K562 (cell line): ENCODE measurements around the gene ARHGAP31. TPM values are rescaled to one million over a fixed set of nuclear protein-coding genes. Genes with fewer than 3 reads are reported as not detected.
"Not testable (repeated sequence)": the region's sequence is repeated elsewhere in the genome, so short reads cannot be mapped to it uniquely, and the experiment has no call there.

Source experiments
- ATAC-seq: fragments of 200-7000 bp; cut with Tn5 transposase; 3 replicates; pipeline ENCODE4 v1.9.1; 2020; ENCODE audit warnings: moderate library complexity
- BruUV-seq: library from RNA; stranded (reverse); fragments of 400-500 nt; replicated peaks from 2 replicates; lab custom pipeline; 2021; lab: Mats Ljungman, UMichigan
- CTCF ChIA-PET: fragments of 300-600 bp; formaldehyde crosslinking; extraction: SDS; loops from one replicate; lab custom pipeline; 2021; ENCODE audit warnings: low intra/inter-chr PET ratio; lab: Yijun Ruan, JAX
- POLR2A ChIA-PET: fragments of 300-600, 350-650 bp; sonication (Branson Sonifier 250); formaldehyde crosslinking; extraction: SDS; loops from one replicate; lab custom pipeline; 2021; ENCODE audit warnings: antibody characterized with exemption, inconsistent platforms; lab: Yijun Ruan, JAX
- DNase-seq, 4 experiments: peaks; one replicate each; pipeline versions ENCODE4 v3.0.0 to v3.0.0-alpha.2; 2011 to 2018; ENCODE audit warnings: low spot score in 3 of 4, mixed read lengths in 3 of 4; ENCODE audit errors: extremely low read depth in 1 of 4
- FAIRE-seq: peaks from 2 replicates; lab custom pipeline; 2011; peaks lifted over from hg19 to GRCh38; lab: Jason Lieb, UNC
- H2AFZ ChIP-seq: 2 replicates; pipeline ENCODE4 v1.6.0; 2011; ENCODE audit warnings: low read depth, low read length, control low read depth, inconsistent platforms
- H3K27ac ChIP-seq: fragments of 200-600 bp; 3 replicates; pipeline ENCODE4 v1.8.0; 2011; ENCODE audit warnings: low read depth, mild to moderate bottlenecking, control low read depth, inconsistent platforms, low read length, moderate library complexity, mixed read lengths; ENCODE audit errors: extremely low read depth
- H3K27me3 ChIP-seq, 2 experiments: fragments of 300-600 bp in 1 of 2; 2 replicates in 1 of 2; 3 replicates in 1 of 2; pipeline versions ENCODE4 v1.6.0 to v1.8.0; 2011; ENCODE audit warnings: inconsistent platforms in 2 of 2, low read length in 2 of 2, mild to moderate bottlenecking in 1 of 2, mixed read lengths in 1 of 2, moderate library complexity in 1 of 2; ENCODE audit not compliant: control insufficient read depth in 2 of 2, insufficient read depth in 2 of 2
- H3K36me3 ChIP-seq: fragments of 300-600 bp; 3 replicates; pipeline ENCODE4 v1.8.0; 2011; ENCODE audit warnings: mild to moderate bottlenecking, low read length, inconsistent platforms; ENCODE audit not compliant: control insufficient read depth, insufficient read depth
- H3K4me1 ChIP-seq, 2 experiments: fragments of 200-600 bp in 1 of 2; replicated peaks in 1 of 2; 2 replicates in 1 of 2; 3 replicates in 1 of 2; pipeline versions ENCODE4 v1.5.1 to v1.8.0; 2011; ENCODE audit warnings: inconsistent platforms in 2 of 2, low read length in 2 of 2, mild to moderate bottlenecking in 1 of 2, mixed read lengths in 1 of 2, moderate library complexity in 1 of 2; ENCODE audit not compliant: control insufficient read depth in 2 of 2, insufficient read depth in 2 of 2
- H3K4me2 ChIP-seq: 2 replicates; pipeline ENCODE4 v1.6.1; 2011; ENCODE audit warnings: low read length, control low read depth, inconsistent platforms, mixed read lengths; ENCODE audit not compliant: insufficient read depth
- H3K4me3 ChIP-seq: fragments of 200-600 bp; sonication (generic), shearing (Covaris generic); 2 replicates; pipeline ENCODE4 v1.5.1; 2016; ENCODE audit warnings: control low read depth, inconsistent platforms
- H3K79me2 ChIP-seq: fragments of 200-600 bp; 3 replicates; pipeline ENCODE4 v1.8.0; 2011; ENCODE audit warnings: low read length, inconsistent platforms; ENCODE audit not compliant: control insufficient read depth, insufficient read depth
- H3K9ac ChIP-seq, 2 experiments: 2 replicates each; pipeline versions ENCODE4 v1.6.0 to v1.6.1; 2011; ENCODE audit warnings: low read depth in 2 of 2, low read length in 2 of 2, control low read depth in 1 of 2, inconsistent platforms in 1 of 2, mild to moderate bottlenecking in 1 of 2, mixed read lengths in 1 of 2; ENCODE audit not compliant: insufficient read depth in 1 of 2
- H3K9me1 ChIP-seq: one replicate; pipeline ENCODE4 v1.6.0; 2011; ENCODE audit warnings: inconsistent platforms, mild to moderate bottlenecking, low read length, moderate library complexity; ENCODE audit not compliant: control insufficient read depth, insufficient read depth
- H3K9me3 ChIP-seq: replicated peaks from 2 replicates; pipeline ENCODE4 v1.5.1; 2011; ENCODE audit warnings: low read depth, low read length, inconsistent platforms; ENCODE audit not compliant: control insufficient read depth, insufficient read depth
- H4K20me1 ChIP-seq: replicated peaks from 2 replicates; pipeline ENCODE4 v1.6.1; 2011; ENCODE audit warnings: low read length, inconsistent platforms, mixed read lengths; ENCODE audit not compliant: control insufficient read depth, insufficient read depth
- CC2D1A ChIP-seq: fragments of 450-650 bp; IDR thresholded peaks from 2 replicates; pipeline ENCODE4 v1.6.1; 2017; ENCODE audit warnings: mild to moderate bottlenecking
- CHAMP1 ChIP-seq: fragments of 450-650 bp; IDR thresholded peaks from 2 replicates; pipeline ENCODE4 v1.6.1; 2016; ENCODE audit warnings: mild to moderate bottlenecking
- CHD2 ChIP-seq: IDR thresholded peaks from 2 replicates; pipeline ENCODE4 v1.6.1; 2011; ENCODE audit warnings: low read depth, low read length
- FOXP1 ChIP-seq: sonication (generic); formaldehyde crosslinking; IDR thresholded peaks from 2 replicates; pipeline ENCODE4 v1.8.0; 2022; ENCODE audit warnings: mild to moderate bottlenecking, missing genetic modification reagents
- MYC ChIP-seq, 2 experiments: fragments of 250-450 bp in 1 of 2; sonication (Bioruptor Pico) in 1 of 2; IDR thresholded peaks; 2 replicates each; pipeline versions ENCODE4 v1.5.1 to v1.6.1; 2012 to 2021; ENCODE audit warnings: low read depth in 2 of 2, borderline replicate concordance in 1 of 2, improper control_type of control experiment in 1 of 2, low read length in 1 of 2, mild to moderate bottlenecking in 1 of 2, moderate library complexity in 1 of 2
- USF1 ChIP-seq: sonication (generic); formaldehyde crosslinking; IDR thresholded peaks from 2 replicates; pipeline ENCODE4 v1.9.0; 2022; ENCODE audit warnings: mild to moderate bottlenecking, missing genetic modification reagents
- USF2 ChIP-seq: sonication (generic); formaldehyde crosslinking; IDR thresholded peaks from 2 replicates; pipeline ENCODE4 v1.5.0; 2020; ENCODE audit warnings: missing genetic modification reagents
- ZNF766 ChIP-seq: fragments of 200-800 bp; sonication (Bioruptor generic); conservative IDR thresholded peaks from 2 replicates; pipeline ENCODE4 v1.6.1; 2016; ENCODE audit warnings: missing genetic modification characterization, missing compliant biosample characterization
- WGBS: fragments of 100-300 bp; shearing (Covaris generic); methylation state at CpG from one replicate; pipeline ENCODE4 v1.1.6; 2016; ENCODE audit warnings: low coverage, mixed read lengths; ENCODE audit not compliant: insufficient coverage; ENCODE audit errors: missing lambda C conversion rate; 5-methylcytosine and 5-hydroxymethylcytosine counted together
- in situ Hi-C: fragments of 300-500 bp; cut with MboI; formaldehyde crosslinking; loops from 4 replicates; pipeline ENCODE4 v1.15.0; 2018; ENCODE audit warnings: inconsistent platforms, mixed read lengths
- intact Hi-C: fragments of 100-400 bp; cut with micrococcal nuclease; formaldehyde crosslinking; loops from 2 replicates; pipeline ENCODE4 v1.14.2; 2022
- polyA plus RNA-seq, 8 experiments: library from polyadenylated mRNA; depleted of rRNA in 4 of 8; stranded (reverse) in 5 of 8; unstranded in 3 of 8; fragments of >200 nt; fragmentation: Nextera tagmentation in 2 of 8; fragmentation: Illumina TruSeq in 1 of 8; extraction: Ambion mirVana in 2 of 8; extraction: Trizol in 1 of 8; gene quantifications; 2 replicates each; pipeline versions ENCODE4 v1.2.1 to v1.2.3, GENCODE V29; 2011 to 2014; ENCODE audit warnings: inconsistent platforms in 1 of 8, missing spikeins in 1 of 8
- total RNA-seq, 7 experiments: library from RNA; depleted of rRNA in 6 of 7; stranded (reverse); fragments of >200 nt in 6 of 7; fragmentation: Illumina TruSeq in 2 of 7; extraction: Trizol in 2 of 7; gene quantifications; 2 replicates each; pipeline versions ENCODE4 v1.2.1 to v1.2.3, GENCODE V29; 2011 to 2021; ENCODE audit warnings: low replicate concordance in 1 of 7

ARHGAP31 gene
- total and polyA plus RNA-seq, 9 of the 15 experiments (the other 6 are each of a cell fraction or from before 2014, with no cell fraction given), result under 0.01 to 0.13 (median 0.06) TPM; not detected in 5

- no peak for TF ChIP-seq FOXP1 (CRISPR knock-in tag)
Observed at GRCh38 chr3:119319311-119319710, 25.1 kb downstream of the ARHGAP31 start (continued).

DNA sequence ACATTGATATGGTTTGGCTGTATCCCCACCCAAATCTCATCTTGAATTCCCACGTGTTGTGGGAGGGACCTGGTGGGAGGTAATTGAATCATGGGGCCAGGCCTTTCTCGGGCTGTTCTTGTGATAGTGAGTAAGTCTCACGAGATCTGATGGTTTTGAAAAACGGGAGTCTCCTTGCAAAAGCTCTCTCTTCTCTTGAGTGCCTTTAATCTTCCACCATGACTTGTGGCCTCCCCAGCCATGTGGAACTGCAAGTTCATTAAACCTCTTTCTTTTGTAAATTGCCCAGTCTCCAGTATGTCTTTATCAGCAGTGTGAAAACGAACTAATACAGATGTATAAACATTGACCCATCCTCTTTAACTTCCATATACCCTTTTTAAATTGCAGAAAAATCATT, 26.6 kb downstream of the ARHGAP31 start:
- WGBS, result 9% methylated on average over 5 of the region's 5 CpGs
- FAIRE-seq, result not testable (repeated sequence)

More for the DNA sequence above, 26.6 kb downstream of the ARHGAP31 start:
- BruUV-seq; H3K4me2 ChIP-seq; H3K9me3 ChIP-seq; intact Hi-C loops; H3K27ac ChIP-seq; H2AFZ ChIP-seq; CTCF ChIA-PET; H4K20me1 ChIP-seq; ATAC-seq; H3K9me1 ChIP-seq; H3K36me3 ChIP-seq; H3K79me2 ChIP-seq; H3K27me3 ChIP-seq; in situ Hi-C loops; H3K4me3 ChIP-seq; H3K9ac ChIP-seq; TF ChIP-seq MYC (CRISPR knock-in tag; IDR thresholded peaks at IDR 0.05; ENCODE audit: borderline replicate concordance, low read depth): not testable (repeated sequence)
- peaks cover 8 to 16% of the 10 kb centered on the region in 2 experiments; a peak in 4 of 5 replicates for H3K4me1 ChIP-seq
- peak in 1 of 4 experiments; percentile 38 for DNase-seq
- TF ChIP-seq USF2 (CRISPR knock-in tag) (peak; percentile 8; the same call in 1 of the 2 replicates), USF1 (0 out of 2 replicates have a peak, but pooled peaks have one; percentile 12), CHD2 (peak; percentile 75), MYC (IDR thresholded peaks at IDR 0.05; ENCODE audit: low read depth, low read length) (0 out of 2 replicates have a peak, but pooled peaks have one; percentile 35), CHAMP1 (peak; percentile 59; the same call in 1 of the 2 replicates), CC2D1A (0 out of 2 replicates have a peak, but pooled peaks have one; percentile 55), ZNF766 (CRISPR knock-in tag) (peak; percentile 53; the same call in 1 of the 2 replicates)
- POLR2A ChIA-PET, result interaction anchor here (0.7 to 1.3 kb wide), 3 partner anchors 19 to 142 kb away, joined by 3 to 4 read pairs (median 4); no protein-coding TSS in a partner anchor
